ENCODE results near the gene GRIK4.

Gene GRIK4

DNA sequence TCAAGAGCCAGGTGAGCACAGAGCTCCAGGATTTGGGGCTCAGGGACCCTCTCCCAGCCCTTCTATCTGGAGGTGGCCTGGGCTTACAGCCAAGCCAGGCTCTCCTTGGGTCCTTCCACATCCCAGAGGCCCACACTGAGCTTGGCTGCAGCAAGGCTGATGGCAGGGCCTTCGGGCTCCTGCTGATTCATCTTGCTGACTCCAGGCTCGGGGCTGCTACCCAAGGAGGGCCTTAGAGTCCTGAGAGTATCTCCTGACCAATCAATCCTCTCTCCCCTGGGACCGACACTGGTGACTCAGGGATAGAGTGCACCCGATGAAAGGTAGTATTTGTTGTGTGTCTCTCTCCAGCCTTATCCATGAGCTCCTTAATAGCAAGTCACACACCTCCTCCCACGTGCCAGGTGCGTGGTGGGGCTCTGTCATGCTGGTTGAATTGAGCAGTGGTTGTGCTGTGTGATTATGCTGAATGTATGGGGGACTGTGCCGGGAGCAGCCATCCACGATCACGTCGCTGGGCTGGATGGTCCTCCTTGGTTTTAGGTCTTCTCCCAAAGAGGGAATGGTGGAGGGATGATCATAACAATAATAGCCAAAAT, 62.3 kb downstream of the GRIK4 start:
- no peak overlapping the region for H3K4me3 ChIP-seq (ENCODE audit: low read length)
- no peak for DNase-seq (ENCODE audit: low read depth)
- TF ChIP-seq, protein P1, sequence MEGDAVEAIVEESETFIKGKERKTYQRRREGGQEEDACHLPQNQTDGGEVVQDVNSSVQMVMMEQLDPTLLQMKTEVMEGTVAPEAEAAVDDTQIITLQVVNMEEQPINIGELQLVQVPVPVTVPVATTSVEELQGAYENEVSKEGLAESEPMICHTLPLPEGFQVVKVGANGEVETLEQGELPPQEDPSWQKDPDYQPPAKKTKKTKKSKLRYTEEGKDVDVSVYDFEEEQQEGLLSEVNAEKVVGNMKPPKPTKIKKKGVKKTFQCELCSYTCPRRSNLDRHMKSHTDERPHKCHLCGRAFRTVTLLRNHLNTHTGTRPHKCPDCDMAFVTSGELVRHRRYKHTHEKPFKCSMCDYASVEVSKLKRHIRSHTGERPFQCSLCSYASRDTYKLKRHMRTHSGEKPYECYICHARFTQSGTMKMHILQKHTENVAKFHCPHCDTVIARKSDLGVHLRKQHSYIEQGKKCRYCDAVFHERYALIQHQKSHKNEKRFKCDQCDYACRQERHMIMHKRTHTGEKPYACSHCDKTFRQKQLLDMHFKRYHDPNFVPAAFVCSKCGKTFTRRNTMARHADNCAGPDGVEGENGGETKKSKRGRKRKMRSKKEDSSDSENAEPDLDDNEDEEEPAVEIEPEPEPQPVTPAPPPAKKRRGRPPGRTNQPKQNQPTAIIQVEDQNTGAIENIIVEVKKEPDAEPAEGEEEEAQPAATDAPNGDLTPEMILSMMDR (conservative IDR thresholded peaks at IDR 0.05; ENCODE audit: low read depth, low read length), result no peak

GRCh38 chr11:120574876-120575275, 63.3 kb downstream of the GRIK4 start:
- no peak for DNase-seq (ENCODE audit: low read depth)
- TF ChIP-seq, protein P1 (conservative IDR thresholded peaks at IDR 0.05; ENCODE audit: low read depth, low read length), result no peak
- no peak overlapping the region for H3K4me3 ChIP-seq (ENCODE audit: low read length)

GRCh38 chr11:120575461-120575860, 63.9 kb downstream of the GRIK4 start:
- DNase-seq (ENCODE audit: low read depth), result no peak
- TF ChIP-seq, protein P1 (conservative IDR thresholded peaks at IDR 0.05; ENCODE audit: low read depth, low read length), result no peak
- H3K4me3 ChIP-seq (ENCODE audit: low read length), result no peak overlapping the region

DNA sequence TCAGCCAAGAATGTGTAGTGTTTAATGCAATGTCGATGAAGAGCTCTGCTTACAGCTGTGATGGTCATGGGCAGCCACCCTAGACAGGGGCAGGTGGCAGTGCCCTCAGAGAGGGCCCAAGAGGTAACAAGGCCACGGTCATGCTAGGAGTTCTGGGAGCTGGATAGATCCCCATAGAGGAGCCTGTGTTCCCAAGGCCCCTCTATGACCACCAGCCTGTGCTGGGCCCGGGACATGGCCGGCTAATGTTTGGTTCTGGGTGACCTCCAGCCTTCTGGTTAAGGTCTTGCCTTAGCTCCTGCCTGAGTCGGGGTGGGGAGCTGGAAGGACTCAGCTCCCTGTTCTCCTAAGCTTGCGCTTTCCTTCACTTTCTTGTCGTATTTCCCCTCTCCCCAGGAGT, 65.1 kb downstream of the GRIK4 start:
- TF ChIP-seq, protein P1 (conservative IDR thresholded peaks at IDR 0.05; ENCODE audit: low read depth, low read length), result no peak
- DNase-seq (ENCODE audit: low read depth), result no peak
- H3K4me3 ChIP-seq (ENCODE audit: low read length), result no peak overlapping the region

DNA sequence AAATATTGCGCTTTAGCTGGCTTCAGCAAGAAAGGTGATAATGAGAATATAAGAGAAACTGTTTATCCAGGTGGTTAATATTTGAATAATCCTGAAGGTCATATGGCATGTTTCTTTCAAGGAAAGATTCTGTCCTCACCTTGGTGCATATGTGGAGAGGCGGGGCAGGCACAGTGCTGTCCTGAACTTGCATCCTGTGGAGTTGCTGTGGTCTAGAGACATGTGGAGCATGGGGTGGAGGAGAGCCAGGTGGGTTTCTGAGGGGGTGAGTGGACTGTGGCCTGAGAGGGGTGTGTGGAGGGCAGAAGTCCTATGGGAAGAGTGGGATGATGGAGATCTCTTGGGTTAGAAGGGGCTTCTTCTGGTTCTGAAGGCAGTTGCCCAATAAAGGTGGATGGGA, 65.5 kb downstream of the GRIK4 start:
- TF ChIP-seq, protein P1 (conservative IDR thresholded peaks at IDR 0.05; ENCODE audit: low read depth, low read length), result no peak
- no peak for DNase-seq (ENCODE audit: low read depth)
- H3K4me3 ChIP-seq (ENCODE audit: low read length), result no peak overlapping the region

DNA sequence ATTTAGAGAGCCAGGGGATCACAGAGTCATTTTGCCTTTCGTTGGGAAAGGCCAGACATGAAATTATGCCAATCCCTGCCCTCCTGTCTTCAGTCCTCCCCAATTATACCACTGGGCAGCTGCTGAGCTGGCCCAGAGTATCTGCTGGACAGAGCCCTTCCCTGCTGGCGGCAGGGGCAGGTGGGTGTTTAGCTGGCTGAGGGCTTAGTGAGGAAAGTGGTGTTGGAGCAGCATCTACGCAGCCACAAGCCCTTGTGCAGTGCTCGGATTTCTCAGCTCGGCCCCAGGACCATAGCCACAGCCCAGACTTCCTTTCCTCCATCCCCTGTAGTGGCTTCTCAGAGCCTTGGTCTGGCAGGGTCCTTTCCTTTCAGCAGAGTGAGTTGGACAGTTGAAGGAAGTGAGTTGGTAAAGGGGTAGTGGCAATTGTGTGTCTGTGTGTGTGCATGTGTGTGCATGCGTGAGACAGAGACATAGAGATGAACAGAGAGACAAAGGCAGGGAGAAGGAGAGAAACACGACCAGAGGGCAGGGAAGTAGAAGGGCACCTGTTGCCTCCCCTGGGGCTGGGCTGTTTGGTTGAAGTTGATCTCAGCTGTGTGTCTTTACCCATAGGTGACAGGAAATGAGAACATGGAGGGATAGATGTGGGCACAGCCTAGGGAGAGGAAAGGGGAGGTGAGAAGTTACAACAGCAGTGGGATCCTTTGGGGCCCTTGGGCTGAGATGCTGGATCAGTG, 66.2 kb downstream of the GRIK4 start:
- TF ChIP-seq, protein P1 (conservative IDR thresholded peaks at IDR 0.05; ENCODE audit: low read depth, low read length), result no peak
- no peak for DNase-seq (ENCODE audit: low read depth)

DNA sequence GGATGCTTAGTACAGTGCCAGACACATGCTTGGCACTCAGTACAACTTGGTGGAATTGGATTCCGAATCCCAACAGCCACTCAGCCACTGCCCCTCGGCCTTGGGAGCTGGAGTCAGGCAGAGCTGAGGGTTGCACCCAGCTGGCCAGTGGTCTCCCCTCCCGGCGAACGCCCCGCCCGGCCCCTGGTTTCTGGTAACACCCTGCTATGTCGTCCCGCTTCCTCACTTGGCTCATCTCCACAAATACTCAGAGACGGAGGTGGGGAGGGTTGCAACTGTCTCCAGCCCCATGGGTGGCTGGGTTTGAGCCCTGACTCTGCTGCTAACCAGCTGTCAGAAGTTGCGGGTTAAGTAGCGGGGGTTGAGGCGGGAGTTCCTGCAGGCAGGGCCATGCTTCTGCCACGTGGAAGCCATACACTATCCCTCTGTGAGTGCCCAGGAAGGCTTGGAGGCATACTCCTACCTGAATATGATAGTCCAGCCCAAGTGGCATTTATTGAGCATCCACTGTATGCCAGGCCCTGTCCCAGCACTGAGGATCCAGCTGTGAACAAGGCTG, 67.1 kb downstream of the GRIK4 start:
- DNase-seq (ENCODE audit: low read depth), result no peak
- H3K4me3 ChIP-seq (ENCODE audit: low read length), result no peak overlapping the region
- TF ChIP-seq, protein P1 (conservative IDR thresholded peaks at IDR 0.05; ENCODE audit: low read depth, low read length), result no peak

More for the DNA sequence above, 66.2 kb downstream of the GRIK4 start:
- no peak overlapping the region for H3K4me3 ChIP-seq (ENCODE audit: low read length)

Data from retinal pigment epithelial cell (primary cell).